Muscle layer of duodenum (tissue), 2 donors: ENCODE measurements around the gene YBX1.
"Not testable (repeated sequence)": the region's sequence is repeated elsewhere in the genome, so short reads cannot be mapped to it uniquely, and the experiment has no call there.

Source experiments
- H3K27ac ChIP-seq: one replicate; pipeline ENCODE4 v1.7.0; 2013; ENCODE audit warnings: mild to moderate bottlenecking, low read length
- H3K27me3 ChIP-seq: one replicate; pipeline ENCODE4 v1.7.0; 2013; ENCODE audit warnings: low read depth, mild to moderate bottlenecking, control low read depth, low read length
- H3K36me3 ChIP-seq, 2 donors: one replicate each; pipeline ENCODE4 v1.7.0; 2013; ENCODE audit warnings: low read length in 2 of 2, control low read depth in 1 of 2, mild to moderate bottlenecking in 1 of 2; ENCODE audit not compliant: insufficient read depth in 2 of 2, control insufficient read depth in 1 of 2
- H3K4me1 ChIP-seq, 2 donors: one replicate each; pipeline ENCODE4 v1.7.0; 2013; ENCODE audit warnings: low read length in 2 of 2, mild to moderate bottlenecking in 2 of 2, control low read depth in 1 of 2, moderate library complexity in 1 of 2; ENCODE audit not compliant: insufficient read depth in 2 of 2, control insufficient read depth in 1 of 2
- H3K4me3 ChIP-seq, 2 donors: one replicate each; pipeline ENCODE4 v1.7.0; 2013; ENCODE audit warnings: low read length in 2 of 2, low read depth in 1 of 2, mild to moderate bottlenecking in 1 of 2
- H3K9me3 ChIP-seq, 2 donors: one replicate each; pipeline ENCODE4 v1.7.0; 2013; ENCODE audit warnings: low read length in 2 of 2, control low read depth in 1 of 2, mild to moderate bottlenecking in 1 of 2; ENCODE audit not compliant: control insufficient read depth in 1 of 2
- donor health status: healthy.

The YBX1 gene

GRCh38 chr1:42675467-42675866, 6.8 kb upstream of the YBX1 start:
- no peak overlapping the region for H3K27ac ChIP-seq

GRCh38 chr1:42676534-42677087, 5.6 kb upstream of the YBX1 start:
- peaks cover 9 to 11% of the 10 kb centered on the region in 2 donors for H3K36me3 ChIP-seq
- H3K27me3 ChIP-seq: no peaks in the 10 kb centered on the region
- no peak overlapping the region for H3K27ac ChIP-seq
- no peaks in the 10 kb centered on the region for H3K9me3 ChIP-seq
- peaks cover 0 to 16% of the 10 kb centered on the region in 2 donors for H3K4me1 ChIP-seq
- no peak overlapping the region for H3K4me3 ChIP-seq

More at GRCh38 chr1:42675467-42675866, 6.8 kb upstream of the YBX1 start:
- Histone ChIP-seq H3K9me3 (no peaks in the 10 kb centered on the region), H3K4me3 (no peak overlapping the region), H3K4me1 (peaks cover 0 to 7% of the 10 kb centered on the region in 2 donors), H3K27me3 (no peaks in the 10 kb centered on the region), H3K36me3 (peaks cover 10 to 11% of the 10 kb centered on the region in 2 donors)

DNA sequence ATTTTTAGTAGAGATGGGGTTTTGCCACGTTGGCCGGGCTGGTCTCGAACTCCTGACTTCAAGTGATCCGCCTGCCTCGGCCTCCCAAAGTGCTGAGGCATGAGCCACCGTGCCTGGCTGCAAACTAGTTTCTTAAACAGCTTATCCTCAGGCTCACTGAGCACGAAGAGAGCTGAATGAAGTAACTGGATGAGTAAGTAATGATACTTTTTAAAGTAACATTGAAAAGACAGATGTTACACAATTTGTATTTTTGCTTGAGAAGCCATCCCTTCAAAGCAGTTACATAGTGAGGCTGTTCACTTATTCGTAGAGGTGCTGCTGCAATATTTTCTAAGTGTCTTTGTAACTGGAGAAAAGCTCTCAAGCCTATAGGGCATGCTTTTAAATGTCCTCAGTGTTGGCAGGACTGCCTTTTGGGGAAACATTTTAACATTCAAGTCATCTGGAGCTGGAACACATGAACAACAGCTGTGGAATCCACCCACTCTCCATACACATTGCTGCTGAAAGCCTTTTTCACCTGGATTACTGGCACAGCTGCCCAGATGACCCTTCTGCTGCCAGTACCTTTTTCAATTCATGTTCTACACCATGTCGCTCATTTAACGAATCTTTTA, 2.7 kb upstream of the YBX1 start:
- Histone ChIP-seq H3K9me3 (no peaks in the 10 kb centered on the region), H3K4me1 (peaks cover 9 to 25% of the 10 kb centered on the region in 2 donors), H3K27me3 (no peaks in the 10 kb centered on the region), H3K36me3 (peaks cover 7 to 15% of the 10 kb centered on the region in 2 donors), H3K27ac (no peak overlapping the region), H3K4me3 (no peak overlapping the region)

DNA sequence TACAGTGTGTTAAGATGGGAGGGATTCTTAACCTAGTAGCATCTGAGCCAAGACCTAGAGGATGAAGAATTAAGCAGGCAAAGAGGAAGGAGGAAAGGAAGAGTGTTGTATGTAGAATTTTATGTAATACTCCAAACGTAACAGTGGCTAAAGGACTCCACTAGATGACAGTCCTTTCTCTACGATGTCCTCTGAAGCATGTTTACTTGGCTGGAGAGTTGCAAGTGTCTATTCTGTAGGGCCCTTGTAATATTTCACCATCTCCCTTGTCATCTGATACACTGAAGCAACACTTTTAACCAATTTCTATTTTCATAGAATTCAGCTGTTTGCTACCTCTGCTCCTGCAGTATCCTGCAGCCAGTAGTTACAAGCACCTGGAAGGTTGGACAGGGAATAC, 2.2 kb upstream of the YBX1 start:
- no peaks in the 10 kb centered on the region for H3K27me3 ChIP-seq
- H3K4me1 ChIP-seq: peaks cover 15 to 29% of the 10 kb centered on the region in 2 donors
- peaks cover 5 to 14% of the 10 kb centered on the region in 2 donors for H3K36me3 ChIP-seq
- no peak overlapping the region for H3K27ac ChIP-seq
- H3K4me3 ChIP-seq: no peak overlapping the region
- H3K9me3 ChIP-seq: no peaks in the 10 kb centered on the region

- Histone ChIP-seq H3K4me3 (peak overlapping the region; percentile 81 to 82), H3K27me3 (no peaks in the 10 kb centered on the region), H3K27ac (peak overlapping the region; percentile 86), H3K4me1 (peaks cover 15 to 39% of the 10 kb centered on the region in 2 donors), H3K36me3 (peaks cover 0 to 9% of the 10 kb centered on the region in 2 donors), H3K9me3 (no peaks in the 10 kb centered on the region)
Observed at GRCh38 chr1:42680921-42681683, 1.1 kb upstream of the YBX1 start.

GRCh38 chr1:42682484-42682738, 193 bp downstream of the YBX1 start:
- not testable (repeated sequence) for H3K27me3 ChIP-seq

GRCh38 chr1:42682739-42683531, 717 bp downstream of the YBX1 start:
- Histone ChIP-seq H3K27ac (peak overlapping the region; percentile 62), H3K27me3 (no peaks in the 10 kb centered on the region), H3K36me3 (peaks cover 0 to 9% of the 10 kb centered on the region in 2 donors), H3K9me3 (no peaks in the 10 kb centered on the region), H3K4me1 (peaks cover 21 to 55% of the 10 kb centered on the region in 2 donors), H3K4me3 (peak overlapping the region; percentile 87 to 88)

More at GRCh38 chr1:42682484-42682738, 193 bp downstream of the YBX1 start:
- H3K9me3 ChIP-seq, H3K27ac ChIP-seq, H3K36me3 ChIP-seq: not testable (repeated sequence)
- Histone ChIP-seq H3K4me3 (peak overlapping the region; percentile 81 to 82), H3K4me1 (peaks cover 21 to 50% of the 10 kb centered on the region in 2 donors)

DNA sequence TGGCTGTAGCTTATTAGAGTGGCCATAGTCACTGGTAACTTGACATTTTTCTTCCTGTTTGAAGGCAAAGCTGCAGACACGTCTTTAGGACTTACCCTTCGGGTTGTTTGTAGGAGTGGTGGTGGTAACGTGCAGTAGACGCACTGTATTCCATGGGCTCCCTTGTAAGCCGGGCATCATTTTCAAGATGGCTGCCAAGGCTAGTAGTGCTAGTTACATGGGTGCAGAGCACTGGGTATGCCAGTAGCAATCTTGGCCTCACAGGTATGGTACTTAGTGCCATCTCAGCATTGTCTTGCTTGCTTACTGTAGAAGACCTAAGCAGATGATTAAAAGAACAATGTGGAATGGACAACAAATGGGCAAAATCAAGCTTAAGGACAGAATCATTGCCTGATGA, 1.9 kb downstream of the YBX1 start:
- peaks cover 21 to 67% of the 10 kb centered on the region in 2 donors for H3K4me1 ChIP-seq
- no peak overlapping the region for H3K27ac ChIP-seq
- H3K27me3 ChIP-seq: no peaks in the 10 kb centered on the region
- peaks cover 0 to 9% of the 10 kb centered on the region in 2 donors for H3K36me3 ChIP-seq
- H3K4me3 ChIP-seq: peak overlapping the region; percentile 87 to 88
- no peaks in the 10 kb centered on the region for H3K9me3 ChIP-seq

GRCh38 chr1:42686418-42686817, 4.2 kb downstream of the YBX1 start:
- Histone ChIP-seq H3K9me3 (no peaks in the 10 kb centered on the region), H3K27me3 (no peaks in the 10 kb centered on the region), H3K36me3 (peaks cover 0 to 9% of the 10 kb centered on the region in 2 donors), H3K4me1 (peaks cover 21 to 72% of the 10 kb centered on the region in 2 donors), H3K27ac (no peak overlapping the region), H3K4me3 (no peak overlapping the region)

- peaks cover 7 to 63% of the 10 kb centered on the region in 2 donors for H3K4me1 ChIP-seq
- H3K27ac ChIP-seq: no peak overlapping the region
- peaks cover 0 to 5% of the 10 kb centered on the region in 2 donors for H3K36me3 ChIP-seq
- H3K9me3 ChIP-seq: no peaks in the 10 kb centered on the region
- no peak overlapping the region for H3K4me3 ChIP-seq
- no peaks in the 10 kb centered on the region for H3K27me3 ChIP-seq
Observed at GRCh38 chr1:42689912-42690311, 7.7 kb downstream of the YBX1 start.
